A549 (cell line): Measurements from ENCODE around the gene ALKAL2. TPM values are rescaled to one million over a fixed set of nuclear protein-coding genes. Genes with fewer than 3 reads are reported as not detected.

Experiments used
- ATAC-seq, 2 experiments: fragments of 200-7000 bp in 1 of 2; fragments of >200 bp in 1 of 2; cut with Nextera tagmentation in 1 of 2; cut with Tn5 transposase in 1 of 2; 3 replicates each; pipeline versions ENCODE4 v1.8.0 to v1.9.1; 2018 to 2020; ENCODE audit warnings: mild to moderate bottlenecking in 1 of 2, moderate library complexity in 1 of 2
- CTCF ChIA-PET: fragments of 300-600 bp; sonication (Branson Sonifier 250); formaldehyde crosslinking; extraction: SDS; loops from one replicate; lab custom pipeline; 2021; ENCODE audit warnings: antibody characterized with exemption, inconsistent platforms; lab: Yijun Ruan, JAX
- POLR2A ChIA-PET: fragments of 350-600 bp; formaldehyde crosslinking; extraction: SDS; loops from one replicate; lab custom pipeline; 2021; ENCODE audit warnings: antibody characterized with exemption, inconsistent platforms; lab: Yijun Ruan, JAX
- DNase-seq, 2 experiments: peaks; one replicate each; pipeline versions ENCODE4 v3.0.0 to v3.0.0-alpha.2; 2011 to 2016; ENCODE audit warnings: low read depth in 1 of 2, low spot score in 1 of 2
- FAIRE-seq: peaks from 2 replicates; lab custom pipeline; 2011; peaks lifted over from hg19 to GRCh38; lab: Jason Lieb, UNC
- H3K27ac ChIP-seq, 2 experiments: fragments of >200 bp; sonication (Bioruptor Twin); formaldehyde crosslinking; 3 replicates each; pipeline ENCODE4 v1.5.1; 2016 to 2017
- H3K4me1 ChIP-seq: fragments of >200 bp; sonication (Bioruptor Twin); formaldehyde crosslinking; 3 replicates; pipeline ENCODE4 v1.6.1; 2016
- H3K4me2 ChIP-seq: fragments of >200 bp; sonication (Bioruptor Twin); formaldehyde crosslinking; 3 replicates; pipeline ENCODE4 v1.6.1; 2016
- H3K4me3 ChIP-seq: fragments of >200 bp; sonication (Bioruptor Twin); formaldehyde crosslinking; 3 replicates; pipeline ENCODE4 v1.5.1; 2016
- H3K9me3 ChIP-seq: fragments of >200 bp; sonication (Bioruptor Twin); formaldehyde crosslinking; 3 replicates; pipeline ENCODE4 v1.6.1; 2016
- BHLHE40 ChIP-seq: IDR thresholded peaks from 2 replicates; pipeline ENCODE4 v1.6.1; 2012; ENCODE audit warnings: low read depth, low read length, inconsistent platforms
- CBX8 ChIP-seq: fragments of 200-600 bp; sonication (generic); IDR thresholded peaks from 2 replicates; pipeline ENCODE4 v1.6.1; 2016
- EHMT2 ChIP-seq: fragments of 200-600 bp; sonication (generic); IDR thresholded peaks from 2 replicates; pipeline ENCODE4 v1.6.1; 2016; ENCODE audit warnings: antibody characterized with exemption, low read depth, mild to moderate bottlenecking, moderate library complexity
- ESRRA ChIP-seq: fragments of 150-350 bp; IDR thresholded peaks from 2 replicates; pipeline ENCODE4 v1.6.1; 2014; ENCODE audit warnings: mild to moderate bottlenecking, low read length, borderline replicate concordance
- FOXS1 ChIP-seq: fragments of 250-450 bp; sonication (Bioruptor Pico); IDR thresholded peaks from 2 replicates; pipeline ENCODE4 v1.5.0; 2020; ENCODE audit warnings: mild to moderate bottlenecking, moderate library complexity
- GATA3 ChIP-seq: IDR thresholded peaks from 2 replicates; pipeline ENCODE4 v1.6.1; 2012; ENCODE audit warnings: borderline replicate concordance
- HDAC2 ChIP-seq: fragments of 200-600 bp; sonication (generic); IDR thresholded peaks from 2 replicates; pipeline ENCODE4 v1.6.1; 2016
- HOXA7 ChIP-seq: fragments of 250-450 bp; sonication (Bioruptor Pico); IDR thresholded peaks from 2 replicates; pipeline ENCODE4 v1.5.0; 2020; ENCODE audit warnings: mild to moderate bottlenecking, moderate library complexity
- HOXB13 ChIP-seq: fragments of 250-450 bp; sonication (Bioruptor Pico); IDR thresholded peaks from 2 replicates; pipeline ENCODE4 v1.5.0; 2020; ENCODE audit warnings: low read depth, mild to moderate bottlenecking, moderate library complexity
- KDM5A ChIP-seq: fragments of 200-600 bp; sonication (generic); IDR thresholded peaks from 2 replicates; pipeline ENCODE4 v1.6.1; 2016; ENCODE audit warnings: antibody characterized with exemption, mild to moderate bottlenecking
- MAFK ChIP-seq: fragments of 450-650 bp; IDR thresholded peaks from 2 replicates; pipeline ENCODE4 v1.6.1; 2014; ENCODE audit not compliant: partially characterized antibody
- MAZ ChIP-seq: fragments of 150-350 bp; IDR thresholded peaks from 2 replicates; pipeline ENCODE4 v1.6.1; 2014; ENCODE audit warnings: antibody characterized with exemption, low read depth, low read length, borderline replicate concordance
- MYC ChIP-seq: IDR thresholded peaks from 2 replicates; pipeline ENCODE4 v1.6.1; 2012; ENCODE audit warnings: mild to moderate bottlenecking, inconsistent platforms, low read length, improper control_type of control experiment, borderline replicate concordance
- NR3C1 ChIP-seq: fragments of >200 bp; sonication (Bioruptor Twin); formaldehyde crosslinking; IDR thresholded peaks from 3 replicates; pipeline ENCODE4 v1.6.1; 2017
- PHF8 ChIP-seq: fragments of 200-600 bp; sonication (generic); IDR thresholded peaks from 2 replicates; pipeline ENCODE4 v1.6.1; 2016; ENCODE audit warnings: low read depth, mild to moderate bottlenecking, antibody characterized with exemption, moderate library complexity, borderline replicate concordance
- POLR2AphosphoS2 ChIP-seq: conservative IDR thresholded peaks from 2 replicates; pipeline ENCODE4 v1.6.1; 2012; ENCODE audit warnings: low read length, improper control_type of control experiment, inconsistent platforms
- REST ChIP-seq: fragments of 200-600 bp; sonication (generic); IDR thresholded peaks from 2 replicates; pipeline ENCODE4 v1.6.1; 2016; ENCODE audit warnings: antibody characterized with exemption, mild to moderate bottlenecking, moderate library complexity
- ZSCAN20 ChIP-seq: fragments of 250-450 bp; sonication (Bioruptor Pico); IDR thresholded peaks from 2 replicates; pipeline ENCODE4 v1.8.0; 2022; ENCODE audit warnings: mild to moderate bottlenecking, moderate library complexity
- WGBS: methylation state at CpG from one replicate; pipeline ENCODE4 v1.1.6; 2017; ENCODE audit errors: missing lambda C conversion rate; 5-methylcytosine and 5-hydroxymethylcytosine counted together
- polyA plus RNA-seq, 4 experiments: library from polyadenylated mRNA; depleted of rRNA in 3 of 4; stranded (reverse); fragments of >200 nt; fragmentation: RNase III in 1 of 4; extraction: RNeasy Plus Mini Kit Qiagen cat#74134 plus additional on column Dnase treatment in 1 of 4; gene quantifications; 2 replicates in 3 of 4; 3 replicates in 1 of 4; pipeline ENCODE4 v1.2.3, GENCODE V29; 2011 to 2017
- TF ChIP-seq, protein P1 (sequence below): fragments of >200 bp; sonication (Bioruptor Twin); formaldehyde crosslinking; IDR thresholded peaks from 3 replicates; pipeline ENCODE4 v1.5.1; 2016
- TF ChIP-seq, protein P2 (sequence below): fragments of 250-450 bp; sonication (Bioruptor Pico); IDR thresholded peaks from 2 replicates; pipeline ENCODE4 v1.5.0; 2021; ENCODE audit warnings: mild to moderate bottlenecking, moderate library complexity, borderline replicate concordance
- TF ChIP-seq, protein P3 (sequence below): fragments of >200 bp; sonication (Bioruptor Twin); formaldehyde crosslinking; IDR thresholded peaks from 2 replicates; pipeline ENCODE4 v1.6.1; 2016

ALKAL2 gene
- polyA plus RNA-seq, 2 of the 4 experiments (the other 2 are of a cell fraction): not detected

- POLR2A ChIA-PET: no interaction called here
- no peak for FAIRE-seq
Measured at GRCh38 chr2:257842-258241, 30.0 kb downstream of the ALKAL2 start.

GRCh38 chr2:257429-257828 lies 30.5 kb downstream of the ALKAL2 start:
- ATAC-seq (no peak), FAIRE-seq (no peak), DNase-seq (no peak)
- Histone ChIP-seq H3K27ac (no peak overlapping the region), H3K4me2 (no peak overlapping the region), H3K4me1 (no peaks in the 10 kb centered on the region), H3K9me3 (peaks cover 69% of the 10 kb centered on the region), H3K4me3 (no peak overlapping the region)
- CTCF ChIA-PET: interaction anchor here (1.0 to 2.0 kb wide), 3 partner anchors 10 to 33 kb away, joined by 3 to 8 read pairs (median 4); no protein-coding TSS in a partner anchor
- TF ChIP-seq ZSCAN20 (no peak), ESRRA (no peak), MYC (no peak), PHF8 (no peak), GATA3 (no peak), MAFK (no peak), HOXB13 (CRISPR knock-in tag) (no peak)
- TF ChIP-seq, protein P1, sequence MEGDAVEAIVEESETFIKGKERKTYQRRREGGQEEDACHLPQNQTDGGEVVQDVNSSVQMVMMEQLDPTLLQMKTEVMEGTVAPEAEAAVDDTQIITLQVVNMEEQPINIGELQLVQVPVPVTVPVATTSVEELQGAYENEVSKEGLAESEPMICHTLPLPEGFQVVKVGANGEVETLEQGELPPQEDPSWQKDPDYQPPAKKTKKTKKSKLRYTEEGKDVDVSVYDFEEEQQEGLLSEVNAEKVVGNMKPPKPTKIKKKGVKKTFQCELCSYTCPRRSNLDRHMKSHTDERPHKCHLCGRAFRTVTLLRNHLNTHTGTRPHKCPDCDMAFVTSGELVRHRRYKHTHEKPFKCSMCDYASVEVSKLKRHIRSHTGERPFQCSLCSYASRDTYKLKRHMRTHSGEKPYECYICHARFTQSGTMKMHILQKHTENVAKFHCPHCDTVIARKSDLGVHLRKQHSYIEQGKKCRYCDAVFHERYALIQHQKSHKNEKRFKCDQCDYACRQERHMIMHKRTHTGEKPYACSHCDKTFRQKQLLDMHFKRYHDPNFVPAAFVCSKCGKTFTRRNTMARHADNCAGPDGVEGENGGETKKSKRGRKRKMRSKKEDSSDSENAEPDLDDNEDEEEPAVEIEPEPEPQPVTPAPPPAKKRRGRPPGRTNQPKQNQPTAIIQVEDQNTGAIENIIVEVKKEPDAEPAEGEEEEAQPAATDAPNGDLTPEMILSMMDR: no peak
- TF ChIP-seq, protein P2, sequence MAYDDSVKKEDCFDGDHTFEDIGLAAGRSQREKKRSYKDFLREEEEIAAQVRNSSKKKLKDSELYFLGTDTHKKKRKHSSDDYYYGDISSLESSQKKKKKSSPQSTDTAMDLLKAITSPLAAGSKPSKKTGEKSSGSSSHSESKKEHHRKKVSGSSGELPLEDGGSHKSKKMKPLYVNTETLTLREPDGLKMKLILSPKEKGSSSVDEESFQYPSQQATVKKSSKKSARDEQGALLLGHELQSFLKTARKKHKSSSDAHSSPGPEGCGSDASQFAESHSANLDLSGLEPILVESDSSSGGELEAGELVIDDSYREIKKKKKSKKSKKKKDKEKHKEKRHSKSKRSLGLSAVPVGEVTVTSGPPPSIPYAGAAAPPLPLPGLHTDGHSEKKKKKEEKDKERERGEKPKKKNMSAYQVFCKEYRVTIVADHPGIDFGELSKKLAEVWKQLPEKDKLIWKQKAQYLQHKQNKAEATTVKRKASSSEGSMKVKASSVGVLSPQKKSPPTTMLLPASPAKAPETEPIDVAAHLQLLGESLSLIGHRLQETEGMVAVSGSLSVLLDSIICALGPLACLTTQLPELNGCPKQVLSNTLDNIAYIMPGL (CRISPR knock-in tag): no peak
- POLR2A ChIA-PET: no interaction called here
- 56% methylated on average over 3 of the region's 3 CpGs for WGBS

More at GRCh38 chr2:257842-258241, 30.0 kb downstream of the ALKAL2 start:
- WGBS: 70% methylated on average over 2 of the region's 2 CpGs
- Histone ChIP-seq H3K4me1 (no peaks in the 10 kb centered on the region), H3K4me3 (no peak overlapping the region), H3K4me2 (no peak overlapping the region), H3K27ac (no peak overlapping the region), H3K9me3 (peaks cover 73% of the 10 kb centered on the region)
- ATAC-seq: no peak
- no peak for DNase-seq
- no peak for TF ChIP-seq POLR2AphosphoS2
- TF ChIP-seq CBX8: no peak
- no peak for TF ChIP-seq EHMT2
- TF ChIP-seq MAZ: no peak
- TF ChIP-seq BHLHE40: no peak
- TF ChIP-seq HDAC2: no peak
- no peak for TF ChIP-seq FOXS1 (CRISPR knock-in tag)
- no peak for TF ChIP-seq NR3C1
- TF ChIP-seq, protein P1: no peak
- no peak for TF ChIP-seq REST
- no peak for TF ChIP-seq MYC
- TF ChIP-seq ZSCAN20: no peak
- no peak for TF ChIP-seq KDM5A
- TF ChIP-seq, protein P3, sequence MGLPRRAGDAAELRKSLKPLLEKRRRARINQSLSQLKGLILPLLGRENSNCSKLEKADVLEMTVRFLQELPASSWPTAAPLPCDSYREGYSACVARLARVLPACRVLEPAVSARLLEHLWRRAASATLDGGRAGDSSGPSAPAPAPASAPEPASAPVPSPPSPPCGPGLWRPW: no peak
- no peak for TF ChIP-seq HOXA7 (CRISPR knock-in tag)
- CTCF ChIA-PET: interaction anchor here (1.0 to 2.0 kb wide), 3 partner anchors 10 to 32 kb away, joined by 3 to 8 read pairs (median 4); no protein-coding TSS in a partner anchor
